ENCODE measurements around the gene CFAP100.

DNA sequence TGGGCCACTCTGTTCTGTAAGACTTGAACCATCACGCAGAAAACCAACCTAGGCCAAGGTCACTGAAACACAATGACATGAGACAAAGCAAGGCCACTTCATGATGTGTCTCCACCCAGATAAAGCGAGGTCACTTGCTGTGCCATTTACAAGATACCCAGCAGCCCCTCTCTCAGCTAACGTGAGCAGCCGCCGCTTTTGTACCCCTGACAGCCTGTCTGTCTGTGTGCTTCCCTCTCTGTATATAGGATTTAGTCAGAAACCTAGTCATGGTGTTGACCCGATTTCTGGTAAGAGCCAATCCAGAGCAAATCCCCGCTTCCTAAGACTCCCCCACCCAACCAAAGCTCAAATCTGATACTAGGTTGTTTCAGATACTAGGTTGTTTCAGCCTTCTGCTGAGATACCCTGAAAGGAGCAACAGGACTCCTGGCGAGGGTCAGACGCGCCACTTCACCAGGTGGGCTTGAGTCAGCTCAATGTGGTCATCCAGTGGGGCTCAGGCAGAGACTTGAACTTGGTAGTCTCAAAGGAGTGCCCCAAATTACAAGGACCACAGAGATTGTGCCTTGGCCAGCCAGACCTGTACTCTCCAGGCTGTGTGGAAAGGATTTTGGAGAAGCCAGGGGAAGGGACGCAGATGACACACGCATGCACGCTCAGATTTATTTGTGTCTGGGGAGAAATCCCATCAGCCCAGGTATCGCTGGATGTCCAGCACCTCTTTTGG lies 84.0 kb downstream of the CFAP100 start:
- no peak for TF ChIP-seq CTCF (IDR thresholded peaks at IDR 0.05; ENCODE audit: poor library complexity)
- no peak for TF ChIP-seq EZH2 (IDR thresholded peaks at IDR 0.05; ENCODE audit: borderline replicate concordance)
- no peak for TF ChIP-seq EZH2phosphoT487 (IDR thresholded peaks at IDR 0.05; ENCODE audit: low read depth, severe bottlenecking, unreplicated experiment)

All from hepatocyte (in vitro differentiated cells).